Measurements from ENCODE around the gene KRT33B.
"Not testable (repeated sequence)": the region's sequence is repeated elsewhere in the genome, so short reads cannot be mapped to it uniquely, and the experiment has no call there.

KRT33B gene

DNA sequence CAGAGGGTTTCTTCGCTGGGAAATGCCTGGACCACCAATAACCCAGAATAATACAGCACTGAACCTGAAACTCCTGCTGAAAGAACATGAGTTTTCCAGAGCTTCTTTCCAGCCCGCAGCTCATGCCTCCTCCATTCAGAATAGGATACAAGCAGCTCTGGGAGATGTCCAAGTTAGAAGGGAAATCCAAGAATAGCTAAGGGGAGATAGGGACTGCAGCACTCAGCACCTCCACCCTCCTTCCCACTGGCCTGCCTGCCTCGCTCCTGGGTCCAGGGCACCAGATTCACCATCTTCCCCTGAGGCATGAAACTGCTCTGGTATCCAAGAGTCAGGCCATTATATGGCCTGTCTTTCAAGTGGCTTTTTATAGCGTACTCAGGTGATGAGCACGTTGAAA lies 23.7 kb upstream of the KRT33B start:
- no peak for DNase-seq

DNA sequence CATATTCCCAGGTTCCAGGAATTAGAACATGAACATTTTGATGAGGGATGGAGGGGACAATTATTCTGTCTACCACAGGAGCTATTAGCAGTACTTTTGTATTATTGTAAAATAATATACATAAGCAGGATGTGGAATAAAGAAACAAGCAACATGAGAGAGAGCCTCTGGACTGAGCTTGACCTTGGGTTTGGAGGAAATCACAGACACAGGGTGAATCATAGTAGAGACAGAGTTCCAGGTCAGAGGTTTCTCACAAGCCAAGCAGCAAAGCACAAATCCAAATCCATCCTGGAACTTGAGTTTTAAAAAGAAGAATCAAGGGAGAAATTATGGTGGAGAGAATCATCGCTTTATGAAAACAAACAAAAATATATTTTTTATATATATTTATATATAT lies 22.7 kb upstream of the KRT33B start:
- DNase-seq = no peak

DNA sequence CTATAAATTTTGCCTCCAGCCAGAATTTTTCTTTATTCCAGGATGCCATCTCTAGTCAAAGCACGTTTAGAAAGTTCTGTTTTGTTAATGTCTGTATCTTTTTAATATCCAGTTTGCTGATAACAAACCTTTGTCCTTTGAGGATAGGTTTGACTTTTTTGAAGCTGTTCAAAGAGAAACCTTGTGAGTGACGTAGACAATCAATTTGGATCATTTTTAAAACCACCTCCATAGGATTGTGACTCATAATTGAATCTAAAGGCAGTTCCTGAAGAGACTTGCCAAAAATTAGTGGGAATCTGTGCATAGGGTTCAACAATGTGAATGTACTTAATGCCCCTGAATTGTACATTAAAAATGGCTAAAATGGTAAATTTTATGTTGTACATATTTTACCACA lies 21.9 kb upstream of the KRT33B start:
- no peak for DNase-seq

DNA sequence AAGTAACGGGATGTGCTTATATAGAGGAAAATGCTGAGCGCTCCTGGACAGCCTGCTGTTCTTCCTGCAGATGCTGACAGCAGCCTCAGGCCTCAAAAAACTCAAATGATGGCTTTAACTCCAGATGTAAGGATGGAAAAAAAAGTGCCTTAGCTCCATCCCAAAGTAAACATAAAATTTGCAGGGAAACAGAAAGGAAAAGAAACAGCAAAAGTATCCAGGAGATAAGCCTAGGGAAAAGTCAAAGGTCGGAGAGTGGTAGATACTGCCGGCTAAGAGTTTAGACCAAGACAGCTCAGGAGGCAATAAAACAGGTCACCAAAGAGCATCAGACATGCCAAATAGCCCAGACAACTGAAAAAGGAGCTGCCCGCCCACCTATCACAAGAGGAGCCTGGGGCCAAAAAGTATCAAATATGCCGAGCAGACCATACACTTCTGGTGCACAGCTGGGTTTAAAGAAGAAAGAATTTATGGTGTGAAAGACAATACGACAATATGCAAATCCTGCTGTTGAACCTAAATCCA lies 20.9 kb upstream of the KRT33B start:
- DNase-seq = no peak

DNA sequence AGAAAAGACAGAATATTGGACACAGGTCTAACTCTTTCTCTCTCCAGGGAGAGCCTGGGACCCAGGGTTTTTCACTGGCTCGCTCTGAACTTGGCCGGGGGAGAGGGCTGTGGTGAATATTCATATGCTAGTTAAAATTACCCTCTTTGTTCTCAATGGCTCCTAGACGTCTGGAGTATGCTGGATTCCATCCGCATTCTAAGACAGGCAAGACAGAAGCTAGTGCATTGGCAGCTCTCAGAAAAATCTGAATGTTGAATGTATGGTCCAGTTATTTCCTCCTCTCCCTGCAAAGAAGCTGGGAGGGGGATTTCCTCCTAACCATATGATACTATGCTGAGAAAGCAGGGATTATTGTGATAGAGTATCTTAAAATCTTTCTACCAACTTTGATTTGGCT lies 18.1 kb upstream of the KRT33B start:
- no peak for DNase-seq

DNA sequence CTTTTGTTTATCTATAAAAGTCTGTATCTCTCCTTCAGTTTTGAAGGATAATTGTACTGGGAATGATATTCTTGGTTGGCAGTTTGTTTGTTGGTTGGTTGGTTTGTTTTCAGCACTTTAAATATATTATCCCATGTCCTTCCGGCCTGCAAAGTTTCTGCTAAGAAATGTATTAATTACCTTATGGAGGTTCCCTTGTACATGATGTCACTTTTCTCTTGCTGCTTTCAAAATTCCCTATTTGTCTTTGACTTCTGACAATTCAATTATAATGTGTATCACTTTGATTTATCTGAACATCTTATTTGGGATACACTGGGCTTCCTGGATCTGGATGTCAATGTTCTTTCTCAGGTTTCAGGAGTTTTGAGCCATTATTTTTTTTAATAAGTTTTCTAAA lies 16.6 kb upstream of the KRT33B start:
- DNase-seq = no peak

DNA sequence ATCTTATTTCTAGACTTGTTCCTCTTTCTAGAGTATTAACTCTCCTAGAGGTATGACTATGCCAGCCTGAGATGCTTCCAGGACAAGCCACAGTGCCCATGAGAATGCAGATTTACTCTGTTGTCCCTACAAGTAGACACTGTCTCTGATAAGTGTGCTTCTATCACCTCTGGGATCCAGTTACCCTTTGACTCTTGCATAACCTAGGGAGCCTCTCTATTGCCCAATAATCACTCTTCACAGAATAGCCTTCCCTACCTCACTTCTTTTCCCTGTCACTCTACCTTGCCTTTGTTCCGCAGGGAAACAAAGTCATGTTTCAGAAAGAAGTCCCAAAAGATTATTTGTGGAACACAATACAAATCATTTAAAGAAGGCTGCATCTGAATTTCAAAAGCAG lies 14.1 kb upstream of the KRT33B start:
- no peak for DNase-seq

DNA sequence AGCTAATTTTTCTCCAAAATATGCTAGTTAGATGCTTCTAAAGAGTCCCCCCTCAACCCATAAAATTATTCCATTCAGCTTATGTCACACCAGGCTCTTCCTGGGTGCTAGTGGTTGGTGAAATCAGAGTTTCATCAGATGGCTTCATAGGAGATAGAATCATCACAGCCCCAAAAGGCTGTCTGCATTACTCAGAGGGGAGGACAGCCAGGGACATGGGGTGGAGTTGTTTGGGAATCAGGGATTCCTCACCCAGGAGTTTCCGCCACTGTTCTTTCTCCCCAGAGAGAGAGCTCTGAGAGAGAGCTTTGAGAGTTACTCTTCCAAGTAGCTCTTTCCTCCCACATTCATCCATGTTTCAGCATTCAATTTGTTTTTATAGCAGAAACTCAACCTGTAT lies 12.8 kb upstream of the KRT33B start:
- DNase-seq = no peak

DNA sequence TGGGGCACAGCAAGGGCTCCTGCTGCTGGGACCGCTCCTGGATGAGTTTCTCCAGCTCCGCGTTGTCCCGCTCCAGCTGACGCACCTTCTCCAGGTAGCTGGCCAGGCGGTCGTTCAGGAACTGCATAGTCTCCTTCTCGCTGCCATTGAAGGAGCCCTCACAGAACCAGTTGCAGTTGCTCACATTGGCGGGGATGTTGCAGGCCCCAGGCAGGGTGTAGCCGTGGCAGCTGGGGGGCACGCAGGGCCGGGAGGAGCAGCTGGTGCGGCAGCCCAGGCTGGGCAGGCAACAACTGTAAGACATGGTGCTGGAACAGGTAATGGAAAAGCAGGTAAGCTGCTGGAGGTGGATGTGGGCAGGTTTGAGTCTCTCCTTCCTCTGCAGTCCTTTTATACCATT lies 12.3 kb upstream of the KRT33B start, which contains the start of gene KRT34:
Gene KRT34, minus strand, starts transcription at position 364 of the 400 bp plus-strand sequence. Its CDS starts 60 bp downstream, at position 304.
- DNase-seq = not testable (repeated sequence)

DNA sequence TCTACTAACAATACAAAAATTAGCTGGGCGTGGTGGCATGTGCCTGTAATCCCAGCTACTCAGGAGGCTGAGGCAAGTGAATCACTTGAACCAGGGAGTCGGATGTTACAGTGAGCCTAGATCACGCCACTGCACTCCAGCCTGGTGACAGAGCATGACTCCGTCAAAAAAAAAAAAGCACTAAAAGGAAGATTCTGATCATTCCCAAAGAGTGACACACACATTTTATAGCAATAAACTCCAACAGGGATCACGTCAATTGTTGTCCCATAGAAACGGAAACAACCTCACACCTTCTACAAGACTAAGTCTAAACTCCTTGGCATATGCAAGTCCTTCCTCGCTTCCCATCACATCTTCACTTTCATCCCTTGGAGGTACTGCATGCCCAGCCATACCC lies 10.5 kb upstream of the KRT33B start:
- not testable (repeated sequence) for DNase-seq

DNA sequence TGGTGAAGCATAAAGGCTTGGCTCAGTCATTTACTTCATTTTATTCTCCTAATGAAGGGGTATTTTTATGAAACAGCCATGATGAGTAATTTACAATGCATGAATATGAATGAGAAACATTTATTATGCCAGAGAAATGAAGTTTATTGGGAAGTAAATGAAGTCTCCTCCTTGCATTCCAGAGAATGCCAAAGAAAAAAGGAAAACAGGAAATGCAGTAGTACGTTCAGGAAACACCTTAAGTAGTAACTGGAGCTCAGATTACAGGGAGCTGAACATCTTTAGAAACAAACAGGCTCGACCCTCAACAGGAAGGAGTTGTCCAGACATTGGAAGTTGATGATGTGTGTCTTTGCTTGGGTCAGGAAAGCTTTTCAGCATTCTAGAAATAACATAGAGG lies 7.9 kb upstream of the KRT33B start:
- DNase-seq = no peak

DNA sequence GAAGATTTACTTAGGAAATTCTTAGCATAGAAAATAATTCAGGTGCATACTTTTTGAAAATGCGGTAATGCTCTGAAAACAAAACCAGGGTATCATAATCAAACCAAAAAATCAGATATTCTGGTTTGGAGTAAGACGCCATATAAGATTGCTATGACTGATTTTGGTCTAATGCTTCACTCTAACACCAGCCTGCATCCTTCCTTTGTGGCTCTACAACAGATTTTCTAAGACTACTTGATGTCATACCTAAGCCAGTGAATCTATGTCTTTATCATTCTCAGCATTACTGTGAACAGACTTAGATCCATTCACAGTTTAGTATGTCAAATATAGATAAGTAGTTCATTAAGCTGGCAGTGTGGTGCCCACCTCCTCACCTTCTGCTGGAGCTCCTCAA lies 590 bp downstream of the KRT33B start:
- no peak for DNase-seq

DNA sequence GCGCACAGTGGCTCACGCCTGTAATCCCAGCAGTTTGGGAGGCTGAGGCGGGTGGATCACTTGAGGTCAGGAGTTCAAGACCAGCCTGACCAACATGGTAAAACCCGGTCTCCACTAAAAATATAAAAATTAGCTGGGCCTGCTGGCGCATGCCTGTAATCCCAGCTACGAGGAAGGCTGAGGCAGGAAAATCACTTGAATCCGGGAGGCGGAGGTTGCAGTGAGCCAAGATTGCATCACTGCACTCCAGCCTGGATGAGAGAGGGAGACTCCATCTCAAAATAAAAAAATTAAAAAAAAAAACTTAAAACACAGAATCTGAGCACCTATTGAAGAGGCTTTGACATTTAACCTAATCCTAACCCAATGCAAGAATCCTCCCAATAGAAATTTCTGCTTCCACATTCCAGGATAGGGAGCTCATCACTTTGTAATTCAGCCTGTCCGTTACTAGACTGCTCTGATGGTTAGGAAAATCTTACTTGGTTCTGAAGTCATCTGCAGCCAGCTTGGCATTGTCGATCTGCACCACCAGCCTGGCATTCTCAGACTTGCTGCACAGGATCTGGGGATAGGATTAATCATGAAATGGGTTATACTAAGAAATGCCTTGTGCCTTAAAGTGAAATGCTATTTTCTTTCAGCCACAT lies 2.1 kb downstream of the KRT33B start:
- no peak for DNase-seq

DNA sequence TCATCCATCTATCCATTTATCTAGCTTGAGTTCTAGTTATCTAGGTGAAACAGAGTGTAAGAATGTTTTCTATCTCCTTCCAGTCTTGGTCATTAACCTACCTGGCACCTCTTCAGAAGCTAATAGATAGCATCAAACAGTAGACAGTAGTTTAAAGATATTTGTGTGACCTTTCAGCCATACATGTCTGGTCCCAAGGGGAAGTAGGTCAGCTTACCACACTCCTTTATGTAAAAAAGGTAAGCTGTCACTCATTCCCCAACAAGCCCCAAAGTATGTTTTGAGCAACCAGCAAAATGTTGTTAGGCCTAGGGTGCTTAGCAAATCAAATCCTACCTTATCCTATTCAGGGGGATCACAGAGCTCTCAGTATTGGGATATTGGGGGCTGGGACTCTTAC lies 3.5 kb downstream of the KRT33B start:
- no peak for DNase-seq

DNA sequence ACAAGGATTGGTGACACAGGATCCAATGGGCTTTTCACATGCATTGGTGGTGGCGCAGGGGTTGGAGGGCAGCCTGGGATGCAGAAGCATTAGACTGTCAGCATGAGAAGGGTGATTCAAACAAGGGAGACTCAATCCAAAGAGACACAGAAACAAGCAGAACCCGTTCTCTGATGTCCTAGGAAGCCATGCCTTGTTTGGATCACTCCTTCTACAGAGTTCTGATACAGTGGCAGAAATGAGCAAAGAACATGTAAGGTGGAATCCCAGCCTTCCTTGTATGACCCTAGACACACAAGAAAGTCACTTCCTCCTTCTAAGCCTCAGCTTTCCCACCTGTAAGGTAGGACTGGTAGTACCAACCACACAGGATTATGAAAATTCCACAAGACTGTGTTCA lies 5.7 kb downstream of the KRT33B start:
- no peak for DNase-seq

DNA sequence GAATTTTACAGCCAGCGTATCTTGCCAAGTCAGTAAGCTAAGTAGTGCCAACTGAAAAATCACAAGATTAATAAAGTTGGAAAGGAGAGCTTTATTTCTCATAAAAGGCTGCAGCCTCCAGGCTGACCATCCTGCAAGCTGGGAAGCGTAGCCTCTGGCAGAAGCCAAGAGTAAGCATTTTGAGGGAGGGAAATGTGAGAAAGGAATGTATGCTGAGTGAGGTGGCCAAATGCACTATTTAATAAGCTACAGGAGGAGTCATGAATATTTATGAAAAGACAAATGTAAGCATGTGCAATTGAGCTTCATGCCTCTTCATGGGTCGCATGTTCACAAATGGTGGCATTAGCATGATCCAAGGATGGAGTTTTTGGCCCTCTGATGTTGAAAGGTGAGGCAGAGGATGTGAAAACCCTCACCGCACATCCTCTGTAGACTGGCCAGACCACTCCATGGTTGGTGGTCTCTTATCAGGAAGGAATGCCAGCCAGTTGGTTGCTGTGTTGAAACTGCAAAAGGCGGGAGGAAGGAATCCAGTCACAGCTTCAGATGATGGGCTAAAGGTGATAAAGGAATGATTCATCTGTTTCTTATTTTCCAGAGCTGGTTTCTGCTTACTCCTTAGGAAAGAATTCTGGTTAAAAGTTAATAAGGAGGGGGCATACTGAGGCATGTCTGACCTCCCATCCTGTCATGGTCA lies 9.2 kb downstream of the KRT33B start:
- DNase-seq = no peak

DNA sequence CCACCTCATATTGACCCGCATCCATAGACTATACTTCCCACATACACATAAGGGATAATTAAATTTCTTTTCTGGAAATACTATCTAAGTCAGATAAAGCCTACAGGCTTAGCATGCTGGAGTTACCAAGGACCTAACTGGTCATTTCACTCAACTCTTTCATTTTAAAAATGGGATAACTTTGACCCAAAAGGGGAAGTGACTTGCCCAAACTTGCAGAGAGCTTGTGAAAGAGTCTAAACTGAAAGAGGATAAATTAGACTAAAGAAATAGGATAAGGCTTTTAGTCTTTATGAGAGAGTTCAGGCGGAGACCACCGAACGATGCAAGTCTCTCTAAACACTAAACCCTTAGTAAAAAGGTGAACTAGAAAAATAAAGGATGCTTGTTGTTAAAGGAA lies 15.1 kb downstream of the KRT33B start:
- DNase-seq = peak; percentile 20 to 34

DNA sequence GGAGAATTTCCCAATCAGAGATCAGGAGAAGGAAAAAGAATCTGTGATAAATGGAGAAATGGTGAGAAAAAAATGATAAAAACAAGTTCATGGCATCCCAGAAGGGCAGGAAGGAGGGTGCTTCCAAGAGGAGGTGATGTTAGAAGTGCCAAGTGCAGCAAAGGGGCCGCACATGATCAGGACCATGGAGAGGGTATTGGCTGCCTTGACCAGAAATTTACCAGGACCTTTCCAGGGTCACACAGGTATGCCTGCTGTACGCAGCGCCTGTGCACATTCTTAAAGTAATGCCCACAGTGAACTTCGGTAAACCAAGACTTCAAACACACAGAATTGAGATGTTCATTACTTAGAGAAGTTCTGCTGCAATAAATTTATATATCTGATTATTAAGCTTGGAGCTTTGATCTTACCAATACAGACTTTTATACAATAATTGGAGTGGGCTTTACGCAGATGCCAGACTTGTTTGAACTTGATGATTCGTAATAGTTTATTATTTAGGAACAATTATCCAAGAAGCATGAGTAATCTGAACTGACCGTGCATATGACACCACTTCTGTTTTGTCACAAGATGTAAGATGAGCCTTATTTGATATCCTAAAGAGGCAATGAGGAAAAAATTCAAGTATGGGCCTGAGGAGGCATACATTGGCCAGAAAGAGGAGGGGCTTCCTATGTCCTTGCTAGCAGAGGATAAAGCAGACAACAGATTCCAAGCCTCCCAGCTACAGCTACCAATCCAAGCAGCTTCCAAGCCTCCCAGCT lies 16.8 kb downstream of the KRT33B start:
- DNase-seq = no peak

DNA sequence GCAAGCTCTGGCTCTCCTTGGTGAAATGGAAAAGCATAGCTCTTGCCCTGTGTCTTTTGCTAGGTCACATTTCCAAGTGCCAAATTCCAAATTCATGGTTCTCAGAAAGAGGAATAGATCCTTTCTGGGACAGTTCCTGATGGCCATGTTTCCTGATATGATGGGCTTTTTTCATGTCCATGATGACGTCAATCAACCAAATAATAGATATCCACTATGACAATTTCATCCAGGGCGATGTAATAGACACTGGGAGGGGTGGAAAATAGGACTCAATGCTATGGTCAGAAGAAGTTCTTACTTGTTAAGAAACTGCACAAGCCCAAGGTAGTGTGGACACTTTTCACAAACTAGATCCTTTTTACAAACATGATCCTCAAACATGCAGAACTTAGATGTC lies 18.4 kb downstream of the KRT33B start:
- DNase-seq = no peak

DNA sequence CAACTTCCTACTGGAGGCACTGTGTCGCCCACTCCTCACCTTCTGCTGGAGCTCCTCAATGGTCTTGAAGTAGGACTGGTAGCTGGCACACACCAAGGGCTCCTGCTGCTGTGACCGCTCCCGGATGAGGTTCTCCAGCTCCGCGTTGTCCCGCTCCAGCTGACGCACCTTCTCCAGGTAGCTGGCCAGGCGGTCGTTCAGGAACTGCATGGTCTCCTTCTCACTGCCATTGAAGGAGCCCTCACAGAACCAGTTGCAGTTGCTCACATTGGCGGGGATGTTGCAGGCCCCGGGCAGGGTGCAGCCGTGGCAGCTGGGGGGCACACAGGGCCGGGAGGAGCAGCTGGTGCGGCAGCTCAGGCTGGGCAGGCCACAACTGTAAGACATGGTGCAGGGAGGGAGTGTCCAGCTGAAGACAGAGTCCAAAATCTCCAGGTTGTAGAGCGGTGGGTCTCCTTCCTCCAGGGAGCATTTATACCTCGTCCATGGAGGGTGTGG lies 19.2 kb downstream of the KRT33B start, which contains the start of gene KRT33A:
Gene KRT33A, minus strand, starts transcription at position 448 of the 498 bp plus-strand sequence. Its CDS starts 61 bp downstream, at position 387.
- not testable (repeated sequence) for DNase-seq

DNA sequence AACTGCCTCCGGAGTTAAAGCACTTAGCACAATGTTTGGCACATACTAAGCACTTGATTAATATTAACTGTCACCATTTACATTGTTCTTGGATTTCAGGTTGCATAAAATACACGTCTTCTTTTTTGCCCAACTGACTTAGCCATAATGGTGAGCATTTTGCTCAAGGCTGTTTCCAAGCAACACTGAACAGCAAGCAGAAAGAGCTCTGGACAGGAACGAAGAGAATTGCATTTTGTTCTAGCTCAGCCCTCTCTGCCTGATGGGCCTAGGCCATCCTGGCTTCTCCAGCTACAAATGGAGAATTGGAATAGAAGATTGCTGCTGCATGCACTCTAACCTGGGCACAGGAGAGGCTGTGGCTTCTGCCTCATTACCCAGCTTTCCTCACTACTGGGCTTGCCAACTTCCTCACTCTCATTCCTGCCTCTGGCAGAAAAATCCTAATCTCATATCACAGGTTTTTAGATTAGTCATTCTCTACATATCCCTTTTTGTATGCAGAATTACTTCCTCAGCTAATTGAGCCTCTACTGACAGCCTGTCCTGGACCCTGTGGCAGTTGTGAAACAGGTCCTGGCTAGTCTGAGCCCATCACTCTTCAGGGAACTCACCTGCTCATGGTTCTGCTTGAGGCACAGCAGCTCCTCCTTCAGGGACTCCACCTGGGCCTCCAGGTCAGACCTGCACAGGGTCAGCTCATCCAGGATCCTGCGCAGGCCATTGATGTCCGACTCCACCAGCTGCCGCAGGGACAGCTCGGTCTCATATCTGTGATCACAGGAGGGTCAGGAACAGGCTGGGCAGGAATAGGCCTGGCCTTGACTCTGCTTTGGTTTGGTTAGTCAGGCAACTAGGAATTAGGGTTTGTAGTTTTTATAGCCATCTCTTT lies 21.5 kb downstream of the KRT33B start:
- DNase-seq = no peak

DNA sequence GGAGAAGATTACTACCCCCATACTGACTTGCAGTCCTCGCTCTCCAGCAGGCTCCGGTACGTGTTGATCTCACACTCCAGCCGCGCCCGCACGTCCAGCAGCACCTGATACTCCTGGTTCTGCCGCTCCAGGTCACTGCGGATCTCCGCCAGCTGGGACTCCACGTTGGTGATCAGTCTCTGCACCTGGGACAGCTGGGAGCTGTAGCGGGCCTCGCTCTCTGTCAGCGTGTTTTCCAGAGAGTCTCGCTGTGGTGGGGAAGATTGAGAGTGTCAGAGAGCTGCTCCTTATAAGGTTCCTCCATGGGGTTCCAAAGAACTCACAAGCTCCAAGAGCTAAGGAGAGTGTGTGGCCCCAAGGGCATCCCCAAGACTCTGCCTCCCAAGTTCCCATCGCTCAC lies 23.2 kb downstream of the KRT33B start:
- DNase-seq = not testable (repeated sequence)
